ENCODE data around the gene SMARCA2. TPM values are rescaled to one million over a fixed set of nuclear protein-coding genes. Genes with fewer than 3 reads are reported as not detected.

Gene SMARCA2
- total and polyA plus RNA-seq, 9 of the 15 experiments (the other 6 are each of a cell fraction or from before 2014, with no cell fraction given) = 8.0 to 34.8 (median 25.5) TPM

GRCh38 chr9:2014696-2015580 lies at the start of gene SMARCA2 (continued):
- peak; percentile 91 for TF ChIP-seq ATF7 (IDR thresholded peaks at IDR 0.05)
- peak; percentile 75 for TF ChIP-seq FOS (IDR thresholded peaks at IDR 0.05; ENCODE audit: extremely low read depth, insufficient read length)
- no peak for TF ChIP-seq USF2 (CRISPR knock-in tag; IDR thresholded peaks at IDR 0.05)
- TF ChIP-seq JUN (IDR thresholded peaks at IDR 0.05; ENCODE audit: borderline replicate concordance, low read depth, low read length) = 0 out of 2 replicates have a peak, but pooled peaks have one; percentile 18
- TF ChIP-seq JUN (CRISPR knock-in tag; IDR thresholded peaks at IDR 0.05; ENCODE audit: borderline replicate concordance) = no peak
- peak; percentile 74 for TF ChIP-seq PBX2 (CRISPR knock-in tag; IDR thresholded peaks at IDR 0.05; ENCODE audit: low read depth)
- peak; percentile 76 for TF ChIP-seq PBX2 (tag; conservative IDR thresholded peaks at IDR 0.05; ENCODE audit: low read depth)
- no peak for TF ChIP-seq ZNF232 (CRISPR knock-in tag; IDR thresholded peaks at IDR 0.05)
- peak; percentile 84; the same call in 1 of the 2 replicates for TF ChIP-seq MBD2 (IDR thresholded peaks at IDR 0.05; ENCODE audit: borderline replicate concordance, low read depth)
- no peak for TF ChIP-seq ARID2 (IDR thresholded peaks at IDR 0.05)
- TF ChIP-seq GABPB2 (CRISPR knock-in tag; conservative IDR thresholded peaks at IDR 0.05) = no peak
- TF ChIP-seq TRIM28 (IDR thresholded peaks at IDR 0.05) = no peak
- TF ChIP-seq NFYB (IDR thresholded peaks at IDR 0.05; ENCODE audit: extremely low read depth, insufficient read length) = peak; percentile 77
- TF ChIP-seq ZNF609 (CRISPR knock-in tag; IDR thresholded peaks at IDR 0.05; ENCODE audit: borderline replicate concordance) = no peak
- peak; percentile 72 for TF ChIP-seq SP2 (IDR thresholded peaks at IDR 0.05; ENCODE audit: extremely low read depth, low read depth, low read length, poor library complexity, severe bottlenecking)

Measured in K562 (cell line).